HG02678 (cell line): ENCODE results near the gene ADARB2.
"Not testable (repeated sequence)": the region's sequence is repeated elsewhere in the genome, so short reads cannot be mapped to it uniquely, and the experiment has no call there.

ENCODE experiments used
- ATAC-seq: cut with Tn5 transposase; IDR thresholded peaks from one replicate; pipeline ENCODE4 v1.9.1; 2021; ENCODE audit warnings: mild to moderate bottlenecking, moderate library complexity; ENCODE audit not compliant: unreplicated experiment

ADARB2 gene

DNA sequence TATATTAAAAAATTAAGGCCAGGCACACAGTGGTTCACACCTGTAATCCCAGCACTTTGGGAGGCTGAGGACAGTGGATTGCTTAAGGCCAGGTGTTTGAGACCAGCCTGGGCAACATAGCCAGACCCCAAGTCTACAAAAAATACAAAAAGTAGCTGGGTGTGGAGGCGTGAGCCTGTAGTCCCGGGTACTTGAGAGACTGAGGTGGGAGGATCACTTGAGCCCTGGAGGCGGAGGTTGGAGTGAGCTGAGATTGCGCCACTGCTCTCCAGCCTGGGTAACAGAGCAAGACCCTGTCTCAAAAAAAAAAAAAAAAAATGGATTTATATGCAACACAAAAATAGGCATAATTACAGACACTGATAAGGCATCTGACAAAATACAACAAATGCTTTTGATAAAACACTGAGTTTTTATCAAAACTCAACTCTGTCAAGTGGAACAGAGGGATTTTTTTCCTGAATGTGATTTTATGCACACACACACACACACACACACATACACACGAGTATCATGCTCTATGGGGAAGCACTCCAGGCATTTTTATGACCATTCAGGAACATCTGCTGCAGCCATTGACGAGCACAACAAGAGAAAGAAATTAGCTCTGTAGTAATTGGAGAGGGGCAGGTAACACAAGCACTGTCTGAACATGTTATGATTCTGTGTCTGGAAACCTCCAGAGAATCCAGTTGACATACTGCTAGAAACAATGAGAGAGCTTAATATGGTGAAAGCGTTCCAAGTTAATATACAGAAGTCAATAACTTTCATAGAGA lies 488.0 kb downstream of the ADARB2 start:
- ATAC-seq = no peak

DNA sequence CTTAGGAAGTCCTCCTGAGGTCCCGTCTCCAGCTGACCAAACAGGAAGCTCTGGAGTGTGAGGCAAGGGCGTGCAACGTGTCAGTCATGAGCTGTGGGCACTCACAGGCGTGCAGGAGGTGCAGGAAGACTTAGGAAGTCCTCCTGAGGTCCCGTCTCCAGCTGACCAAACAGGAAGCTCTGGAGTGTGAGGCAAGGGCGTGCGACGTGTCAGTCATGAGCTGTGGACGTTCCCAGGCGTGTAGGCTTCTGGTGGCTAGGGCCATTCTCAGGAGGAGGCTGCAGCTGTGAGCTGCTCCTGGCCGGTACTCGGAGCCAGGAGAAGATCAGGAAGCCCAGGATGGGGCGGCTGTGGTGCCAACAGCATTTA lies 489.1 kb downstream of the ADARB2 start:
- not testable (repeated sequence) for ATAC-seq

DNA sequence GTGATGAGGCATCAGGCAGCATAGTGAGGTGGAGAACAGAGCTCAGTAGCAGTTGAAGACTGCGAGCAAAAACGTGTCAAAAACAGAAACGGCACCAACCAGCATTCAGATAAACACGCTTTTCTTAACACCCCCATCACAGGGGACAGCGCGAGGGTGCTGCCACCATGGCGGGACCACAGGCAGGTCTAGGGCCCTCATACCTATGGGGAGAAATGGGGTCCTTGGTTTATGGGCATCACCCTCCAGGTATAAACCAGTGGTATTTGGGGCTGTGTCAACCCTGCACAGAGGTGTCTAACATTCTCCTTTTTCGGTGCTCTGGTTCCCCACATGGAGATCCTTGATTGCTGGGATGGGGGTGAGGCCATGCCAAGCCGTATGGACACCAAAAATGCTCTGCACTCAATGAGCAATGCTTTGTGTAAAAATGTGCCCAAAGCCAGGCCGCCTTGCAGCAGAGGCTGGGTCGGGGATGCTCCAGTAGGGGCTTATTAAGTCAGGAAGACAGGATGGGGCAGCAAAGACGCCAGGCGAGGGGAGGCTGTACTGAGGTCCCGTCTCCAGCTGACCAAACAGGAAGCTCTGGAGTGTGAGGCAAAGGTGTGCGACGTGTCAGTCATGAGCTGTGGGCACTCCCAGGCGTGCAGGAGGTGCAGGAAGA lies 489.6 kb downstream of the ADARB2 start:
- ATAC-seq = no peak

DNA sequence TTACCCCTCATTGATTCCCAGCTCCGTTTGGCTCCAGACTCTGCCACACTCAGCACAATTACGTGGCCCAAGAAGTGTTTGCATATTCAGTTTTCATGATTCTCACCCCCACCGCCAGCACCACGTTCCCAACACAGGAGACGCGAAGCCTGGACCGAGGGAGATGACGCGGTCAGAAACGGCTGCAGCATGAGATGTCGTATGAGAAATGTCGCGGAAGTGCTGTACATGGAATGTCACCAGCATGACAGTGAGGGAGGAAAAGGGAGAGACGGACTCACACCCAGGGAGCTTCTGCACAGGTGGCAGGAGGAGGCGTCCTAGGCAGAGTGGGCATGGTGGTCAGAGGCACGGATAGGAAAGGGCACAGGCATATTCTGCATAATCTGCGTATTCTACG lies 492.8 kb downstream of the ADARB2 start:
- no peak for ATAC-seq

DNA sequence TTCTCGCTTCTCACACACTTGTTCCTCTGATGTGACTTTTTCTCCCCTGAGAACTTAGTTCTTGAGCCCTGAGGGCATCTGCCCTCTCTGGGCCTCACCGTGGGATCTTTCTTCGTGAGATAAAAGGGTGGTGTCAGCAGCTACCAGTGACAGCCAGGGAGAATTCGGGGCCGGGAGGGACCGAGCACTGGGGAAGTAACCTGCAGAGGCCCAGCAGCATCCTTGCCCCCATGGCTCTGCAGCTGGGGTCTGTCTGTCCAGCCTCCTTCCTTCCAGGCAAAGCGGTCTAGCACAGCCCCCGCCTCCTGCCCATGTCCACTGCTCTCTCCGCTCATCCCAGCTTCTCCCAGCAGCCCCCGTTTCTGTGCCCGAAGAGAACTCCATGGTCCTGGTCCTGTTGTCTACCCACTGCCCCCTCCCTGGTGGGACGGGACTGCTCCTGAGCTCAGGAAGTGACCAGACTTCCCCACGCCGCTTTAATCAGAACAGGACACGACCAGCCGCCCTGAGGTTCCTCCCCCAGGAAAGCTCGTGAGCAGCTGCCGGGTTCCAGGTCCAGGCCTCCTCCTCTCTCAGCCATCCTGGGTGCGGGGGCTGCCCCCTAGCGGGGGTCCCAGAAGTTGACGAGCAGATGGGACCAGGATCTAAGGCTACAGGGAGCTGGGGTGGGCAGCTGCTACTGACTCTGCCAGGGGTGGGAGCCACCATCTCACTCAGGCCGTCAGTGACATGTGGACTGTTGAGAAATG lies 493.7 kb downstream of the ADARB2 start:
- no peak for ATAC-seq

DNA sequence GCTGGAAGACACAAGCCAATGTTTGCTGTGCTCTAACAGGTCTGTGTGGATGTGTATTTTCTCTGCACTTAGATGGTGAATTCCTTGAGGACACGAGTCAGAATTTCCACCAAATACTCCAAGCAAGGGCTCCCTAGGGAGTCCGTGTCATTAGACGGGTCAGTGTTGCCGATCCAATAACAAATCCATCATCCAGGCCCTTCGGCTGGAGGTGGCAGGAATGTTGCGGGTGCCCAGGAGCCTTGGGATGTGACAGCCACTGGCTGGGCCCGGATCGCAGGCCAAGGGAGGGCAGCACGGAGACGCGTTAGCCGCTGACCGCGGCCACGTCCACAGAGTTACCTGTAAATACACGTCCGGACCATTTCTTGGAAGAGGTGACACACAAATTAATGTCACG lies 494.4 kb downstream of the ADARB2 start:
- no peak for ATAC-seq

DNA sequence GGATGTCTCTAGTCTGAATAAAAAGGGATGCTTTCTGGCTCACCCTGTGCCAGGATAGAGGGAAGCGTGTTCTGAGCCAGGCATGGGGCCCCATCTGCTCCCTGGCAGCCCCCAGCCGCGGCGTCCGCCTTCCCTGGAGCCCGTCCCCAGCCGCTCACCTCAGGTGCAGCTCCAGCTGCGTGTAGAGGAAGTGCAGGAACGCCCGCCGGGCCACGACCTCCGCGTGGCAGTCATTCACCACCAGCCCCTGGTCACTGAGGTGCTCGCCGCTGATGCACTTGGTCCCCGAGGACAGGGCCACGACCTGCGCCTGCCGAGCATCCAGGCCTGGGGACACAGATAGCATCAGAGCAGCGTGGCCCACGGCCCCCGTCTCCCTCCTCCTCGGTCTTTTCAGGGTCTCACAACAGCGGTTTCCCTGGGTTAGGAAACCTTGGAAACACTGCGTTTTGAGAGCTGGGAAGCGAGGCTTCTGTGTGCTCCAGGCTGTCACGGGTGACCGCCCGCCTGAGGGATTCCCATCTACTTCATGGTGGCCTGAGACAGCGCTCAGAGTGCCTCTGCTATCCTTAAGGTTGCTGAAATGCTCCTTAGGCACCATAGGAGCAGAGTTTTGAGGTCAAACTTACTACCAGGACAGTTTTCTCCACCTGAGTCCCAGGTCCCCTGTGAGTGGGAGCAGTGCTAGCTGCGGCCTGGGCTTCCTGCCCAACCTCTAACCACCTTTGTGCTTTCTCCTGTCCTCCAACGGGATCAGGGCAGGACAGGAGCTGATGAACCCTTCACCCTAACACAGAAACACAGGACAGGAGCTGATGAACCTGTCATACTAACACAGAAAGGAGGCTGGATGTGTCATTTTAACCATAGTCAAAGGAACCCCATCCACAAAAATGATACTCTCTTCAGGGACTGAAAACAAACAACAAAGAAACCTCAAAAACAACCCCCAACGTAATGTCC lies 495.1 kb downstream of the ADARB2 start:
- ATAC-seq = no peak

DNA sequence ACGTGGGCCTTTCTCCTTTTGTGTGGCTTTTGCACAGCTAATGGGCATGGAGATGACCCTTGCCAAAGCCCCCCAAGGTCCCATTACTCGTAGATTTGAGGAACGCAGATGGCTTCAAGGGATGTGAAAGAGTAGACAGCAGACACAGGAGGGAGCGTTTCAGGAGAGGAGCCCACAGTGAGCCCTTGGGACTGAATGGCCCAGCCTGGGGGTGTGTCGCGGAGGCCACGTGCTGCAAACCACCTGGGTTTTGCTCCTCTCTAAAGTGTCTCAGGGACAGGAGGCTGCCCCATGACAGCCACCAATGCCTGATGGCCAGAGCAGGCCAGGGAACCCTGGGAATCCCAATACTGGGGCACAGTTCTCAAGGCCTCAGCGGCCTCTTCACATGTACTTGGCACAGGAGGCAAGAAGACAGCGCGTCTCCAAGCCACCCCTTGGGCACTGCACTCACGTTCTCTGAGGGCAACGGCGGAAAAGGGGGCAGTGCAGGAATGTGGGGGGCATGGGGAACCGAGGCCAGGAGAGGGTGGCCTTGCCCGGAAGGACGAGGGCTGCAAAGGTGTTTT lies 495.9 kb downstream of the ADARB2 start:
- no peak for ATAC-seq

DNA sequence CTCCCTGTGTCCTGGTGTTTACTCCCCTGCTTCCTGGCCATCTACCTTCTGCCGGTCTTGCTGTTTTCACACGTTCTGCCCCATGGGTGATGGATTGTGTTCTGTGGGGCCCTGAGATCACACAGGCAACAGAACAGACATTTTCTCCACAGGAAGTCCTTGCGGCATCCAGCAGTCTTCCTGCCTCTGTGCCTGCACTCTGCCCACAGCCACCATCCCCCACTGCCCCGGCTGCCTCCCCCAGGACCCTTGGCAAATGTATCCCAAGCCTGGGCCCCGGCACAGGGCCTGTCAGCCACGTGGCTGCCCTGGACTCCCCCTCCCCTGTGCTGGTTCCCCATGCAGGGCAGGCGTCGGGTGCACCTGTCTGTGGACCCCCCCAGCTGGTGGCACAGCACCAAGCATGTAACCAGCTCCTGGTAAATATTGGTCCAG lies 497.0 kb downstream of the ADARB2 start:
- no peak for ATAC-seq

DNA sequence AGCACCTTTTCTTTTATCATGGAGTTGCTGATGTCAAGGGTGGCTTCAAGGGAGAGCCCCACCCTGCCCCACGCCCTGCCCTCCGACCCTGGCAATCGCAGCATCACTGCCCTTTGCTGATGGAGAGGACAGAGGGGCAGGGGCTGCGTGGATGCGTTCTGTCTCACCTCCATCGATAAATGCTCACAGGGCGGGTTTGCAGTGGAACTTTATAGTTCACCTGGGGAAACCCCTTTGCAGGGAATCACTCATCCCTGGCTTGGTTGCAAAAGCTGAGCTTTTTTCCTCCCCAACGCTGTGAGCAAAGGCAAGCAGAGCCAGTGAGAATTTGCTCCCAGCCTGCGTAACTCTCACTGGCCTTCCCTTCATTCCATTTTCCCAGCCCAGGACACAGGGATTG lies 504.3 kb downstream of the ADARB2 start:
- no peak for ATAC-seq

DNA sequence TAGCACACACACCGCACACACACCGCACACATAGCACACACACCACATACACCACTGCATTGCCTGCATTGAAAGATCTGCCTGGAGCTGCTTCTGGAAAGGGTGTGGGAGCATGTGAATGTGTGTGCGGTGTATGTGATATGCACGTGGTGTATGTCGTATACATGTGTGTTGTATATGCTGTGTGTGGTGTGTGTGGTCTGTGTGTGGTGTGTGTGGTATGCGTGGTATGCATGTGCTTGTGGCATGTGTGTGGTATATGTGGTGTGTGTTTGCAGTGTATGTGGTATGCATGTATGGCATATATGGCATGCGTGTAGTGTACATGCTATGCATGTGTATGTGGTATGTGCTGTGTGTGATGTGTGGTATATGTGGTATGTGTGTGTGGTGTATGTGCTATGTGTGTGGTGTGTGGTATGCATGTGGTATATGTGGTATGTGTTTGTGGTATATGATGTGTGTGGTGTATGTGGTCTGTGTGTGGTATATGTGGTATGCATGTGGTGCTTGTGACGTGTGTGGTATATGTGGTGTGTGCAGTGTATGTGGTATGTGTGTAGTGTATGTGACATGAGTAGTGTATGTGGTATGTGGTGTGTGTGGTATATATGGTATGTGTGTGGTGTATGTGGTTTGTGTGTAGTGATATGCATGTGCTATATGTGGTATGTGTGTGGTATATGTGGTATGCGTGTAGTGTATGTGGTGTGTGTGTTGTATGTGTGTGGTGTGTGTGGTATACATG lies 505.0 kb downstream of the ADARB2 start:
- ATAC-seq = no peak

DNA sequence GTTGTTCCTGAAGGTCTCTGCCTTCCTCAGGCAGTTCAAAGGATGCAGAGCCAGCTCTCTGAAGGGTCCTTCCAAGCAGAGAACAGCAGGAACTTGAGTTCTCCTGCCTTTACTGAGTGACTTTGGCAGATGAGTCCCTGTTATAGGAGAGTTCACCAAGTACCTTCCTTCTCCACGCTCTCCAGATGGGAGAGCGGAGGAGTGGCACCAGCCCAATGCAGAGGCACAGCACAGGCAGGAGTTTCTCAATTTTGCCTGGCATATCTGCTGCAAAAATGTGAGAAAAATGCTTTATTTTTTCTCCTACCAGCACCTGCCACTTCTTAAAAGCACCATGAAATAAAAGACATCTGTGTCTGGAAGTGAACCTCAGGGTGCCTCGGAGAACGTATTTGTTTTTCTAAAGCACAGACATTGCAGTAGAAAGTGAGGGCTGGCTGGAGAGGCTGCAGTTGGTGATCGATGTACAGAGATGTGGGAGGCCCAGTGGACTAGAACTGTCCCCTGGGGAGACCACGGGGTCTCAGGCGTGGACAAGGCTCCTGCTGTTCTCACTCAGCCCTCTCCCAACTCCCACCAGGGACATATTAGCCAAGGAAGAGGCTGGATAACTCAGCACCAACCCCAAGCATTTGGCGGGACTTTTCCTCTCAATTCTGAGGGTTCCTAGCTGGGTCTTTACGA lies 506.6 kb downstream of the ADARB2 start:
- ATAC-seq = no peak

DNA sequence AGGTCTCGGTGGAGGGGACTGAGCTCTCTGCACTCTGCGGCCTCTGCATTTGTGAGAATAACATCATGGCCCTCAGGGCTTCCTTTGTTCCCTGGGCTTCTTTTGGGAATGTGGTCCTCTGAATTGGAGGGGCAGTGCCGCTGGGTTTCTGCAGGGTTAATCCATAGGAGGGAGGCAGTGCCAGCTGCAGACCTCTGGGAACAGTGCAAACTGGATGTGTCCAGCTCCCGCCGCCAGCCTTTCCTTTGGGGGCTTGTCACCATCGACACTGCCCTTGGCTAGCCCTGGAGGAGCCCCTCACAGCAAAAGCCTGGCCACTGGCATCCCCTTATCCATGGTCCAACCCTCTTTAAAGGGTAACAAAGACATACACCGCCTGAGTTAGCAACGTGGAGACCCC lies 507.2 kb downstream of the ADARB2 start:
- no peak for ATAC-seq

DNA sequence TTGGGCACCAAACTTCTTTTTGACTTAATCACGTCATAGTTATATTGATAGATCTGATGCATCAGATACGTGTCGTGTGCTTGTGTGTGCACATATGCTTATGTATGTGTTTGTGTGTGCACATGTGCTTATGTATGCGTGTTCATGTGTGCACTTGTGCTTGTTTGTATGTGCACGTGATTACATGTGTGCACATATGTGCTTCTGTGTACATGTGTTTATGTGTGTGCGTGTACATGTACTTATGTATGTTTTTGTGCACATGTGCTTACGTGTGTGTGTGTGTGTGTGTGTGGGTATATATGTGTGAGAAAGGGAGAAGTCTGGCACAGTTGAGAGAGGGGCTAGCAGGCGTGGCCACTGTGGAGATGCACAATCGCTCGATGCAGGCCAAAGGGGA lies 507.8 kb downstream of the ADARB2 start:
- ATAC-seq = no peak

DNA sequence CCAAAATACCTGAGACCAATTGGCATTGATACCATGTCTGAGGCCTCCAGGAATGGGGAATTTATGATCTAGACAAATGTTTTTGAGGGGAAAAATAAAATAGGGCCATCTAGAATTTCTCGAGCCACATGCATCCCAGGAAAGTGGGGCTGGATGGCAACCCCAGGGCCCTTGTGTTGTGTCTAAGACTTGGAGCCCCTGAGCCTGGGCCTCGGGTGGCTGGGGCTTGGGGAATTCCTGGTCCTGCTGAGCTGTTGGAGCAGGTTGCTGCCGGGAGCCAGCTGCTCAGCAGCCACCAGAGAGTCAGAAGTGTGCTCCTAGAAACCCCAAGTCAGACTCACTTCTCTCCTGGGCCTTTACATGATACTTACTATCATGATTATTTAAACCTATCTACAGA lies 508.2 kb downstream of the ADARB2 start:
- no peak for ATAC-seq

DNA sequence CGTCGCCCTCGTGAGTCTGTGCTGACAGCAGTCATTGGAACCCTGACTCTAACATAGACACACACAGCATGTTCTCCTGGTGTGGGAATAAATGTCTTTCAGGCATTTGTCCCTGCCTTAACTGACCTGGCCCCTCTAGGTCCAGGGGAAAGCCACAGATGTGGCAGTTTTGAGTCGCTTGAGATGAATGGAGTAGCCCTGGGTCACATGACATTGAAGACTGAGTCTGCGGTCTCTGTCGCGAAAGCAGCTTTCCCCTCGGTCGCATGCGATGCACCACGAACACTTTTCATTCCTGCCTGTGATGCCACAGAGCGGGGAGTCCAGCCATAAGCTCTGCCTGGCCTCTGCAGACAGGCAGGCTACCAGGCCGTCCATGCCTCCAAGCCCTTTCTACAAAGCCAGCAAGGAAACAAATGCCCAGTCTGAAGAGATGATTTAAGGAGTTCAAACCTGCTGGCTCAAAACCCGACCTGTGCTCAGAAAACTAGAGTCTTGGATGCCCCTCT lies 508.8 kb downstream of the ADARB2 start:
- ATAC-seq = no peak

DNA sequence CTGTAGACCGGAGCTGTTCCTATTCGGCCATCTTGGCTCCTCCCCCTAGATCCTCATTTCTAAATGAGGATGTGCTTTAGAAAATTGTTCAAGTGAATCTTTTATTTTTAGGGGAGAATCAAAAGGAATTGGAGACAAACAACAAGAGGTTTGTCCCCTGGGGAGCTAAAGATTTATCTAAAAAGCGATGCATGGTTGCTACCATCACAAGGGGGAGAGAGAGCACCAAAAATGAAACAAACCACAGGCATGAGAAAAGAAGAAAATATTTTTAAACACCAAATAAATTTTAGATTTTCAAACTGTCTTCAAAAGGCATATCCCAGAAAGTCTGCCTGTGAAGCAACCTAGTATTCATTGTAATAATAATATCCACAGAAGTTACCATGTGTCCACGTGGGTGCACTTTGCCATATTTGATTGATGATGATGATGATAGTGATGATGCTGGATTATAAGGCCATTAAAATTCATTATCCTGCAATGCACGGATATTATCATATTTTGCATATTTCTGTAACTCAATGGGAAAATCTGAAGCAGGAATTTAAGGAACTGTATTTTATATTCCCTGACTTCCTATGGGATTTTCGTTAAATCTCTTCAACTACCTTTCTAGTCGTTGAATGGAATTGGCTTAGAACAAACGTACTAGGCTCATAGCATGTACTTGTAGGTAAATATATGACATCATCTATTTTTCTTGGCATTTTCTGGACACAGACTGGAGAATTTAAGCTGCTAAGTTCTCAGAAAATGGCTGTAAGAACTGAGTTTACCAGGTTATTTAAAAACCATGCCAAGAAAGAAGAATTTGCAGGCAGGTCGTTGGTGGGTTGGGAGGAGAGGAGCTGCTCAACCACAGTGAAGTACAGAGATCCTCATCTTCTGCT lies 509.6 kb downstream of the ADARB2 start:
- no peak for ATAC-seq

DNA sequence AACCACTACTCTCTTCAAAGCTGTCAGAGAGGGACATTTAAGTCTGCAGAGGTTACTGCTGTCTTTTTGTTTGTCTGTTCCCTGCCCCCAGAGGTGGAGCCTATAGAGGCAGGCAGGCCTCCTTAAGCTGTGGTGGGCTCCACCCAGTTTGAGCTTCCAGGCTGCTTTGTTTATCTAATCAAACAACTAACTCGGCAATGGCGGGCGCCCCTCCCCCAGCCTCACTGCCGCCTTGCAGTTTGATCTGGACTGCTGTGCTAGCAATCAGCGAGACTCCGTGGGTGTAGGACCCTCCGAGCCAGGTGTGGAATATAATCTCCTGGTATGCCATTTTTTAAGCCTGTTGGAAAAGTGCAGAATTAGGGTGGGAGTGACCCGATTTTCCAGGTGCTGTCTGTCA lies 510.4 kb downstream of the ADARB2 start:
- ATAC-seq = not testable (repeated sequence)
